C4-2B (cell line): ENCODE data around the gene LMF1.

ENCODE experiments used
- CTCF ChIP-seq: fragments of 450-650 bp; conservative IDR thresholded peaks from 2 replicates; pipeline ENCODE4 v1.5.1; 2017; ENCODE audit warnings: mild to moderate bottlenecking
- ZFX ChIP-seq: fragments of 450-650 bp; IDR thresholded peaks from 2 replicates; pipeline ENCODE4 v1.6.1; 2017

- TF ChIP-seq ZFX = no peak
- TF ChIP-seq CTCF = no peak
These were observed 30.3 kb upstream of the LMF1 start for GRCh38 chr16:1001096-1001495.
